Peyer's patch (tissue), 4 donors: Measurements from ENCODE around the gene ARHGEF12. TPM values are rescaled to one million over a fixed set of nuclear protein-coding genes. Genes with fewer than 3 reads are reported as not detected.

Source experiments
- DNase-seq, 3 donors: peaks; one replicate each; pipeline ENCODE4 v3.0.0-alpha.2; 2017 to 2019
- H3K27ac ChIP-seq, 4 donors: fragments of 200-600 bp; sonication (generic); one replicate each; pipeline ENCODE4 v1.5.1; 2016 to 2019
- H3K27me3 ChIP-seq, 2 donors: fragments of 200-600 bp; sonication (generic); one replicate each; pipeline ENCODE4 v1.5.1; 2019
- H3K36me3 ChIP-seq, 3 donors: fragments of 200-600 bp; sonication (generic); one replicate each; pipeline ENCODE4 v1.5.1; 2016 to 2019
- H3K4me1 ChIP-seq, 4 donors: fragments of 200-600 bp; sonication (generic); one replicate each; pipeline ENCODE4 v1.5.1; 2016 to 2019
- H3K4me3 ChIP-seq, 4 donors: fragments of 200-600 bp; sonication (generic); 1 replicate in 3 of 4; 2 replicates in 1 of 4; pipeline ENCODE4 v1.5.1; 2016 to 2019; ENCODE audit warnings: mild to moderate bottlenecking in 1 of 4
- H3K9me3 ChIP-seq, 4 donors: fragments of 200-600 bp; sonication (generic); one replicate each; pipeline ENCODE4 v1.5.1; 2016 to 2019; ENCODE audit warnings: mild to moderate bottlenecking in 1 of 4
- CTCF ChIP-seq, 6 experiments: fragments of 450-650 bp in 4 of 6; fragments of 200-600 bp in 2 of 6; sonication (generic) in 1 of 6; IDR thresholded peaks; one replicate each; pipeline ENCODE4 v1.5.1; 2017 to 2019; ENCODE audit warnings: antibody characterized with exemption in 6 of 6, mild to moderate bottlenecking in 3 of 6, moderate library complexity in 1 of 6
- POLR2A ChIP-seq, 2 donors: fragments of 450-650 bp; IDR thresholded peaks; one replicate each; pipeline ENCODE4 v1.5.1; 2017; ENCODE audit warnings: antibody characterized with exemption in 2 of 2, mild to moderate bottlenecking in 2 of 2, moderate library complexity in 2 of 2
- total RNA-seq, 4 donors: library from RNA; depleted of rRNA; stranded (reverse); fragments of >200 nt; gene quantifications; one replicate each; pipeline ENCODE4 v1.1.0, GENCODE V29; 2016

Gene ARHGEF12
- total RNA-seq, 4 donors from 2014 or later, result 102 to 122 (median 107) TPM

GRCh38 chr11:120372296-120372695 is 36.1 kb downstream of the ARHGEF12 start:
- no peak overlapping the region for H3K4me3 ChIP-seq
- no peaks in the 10 kb centered on the region for H3K36me3 ChIP-seq
- H3K9me3 ChIP-seq, result no peaks in the 10 kb centered on the region
- H3K4me1 ChIP-seq, result peaks cover 0 to 17% (median 0%) of the 10 kb centered on the region in 4 donors
- H3K27me3 ChIP-seq, result no peaks in the 10 kb centered on the region
- DNase-seq, result no peak
- TF ChIP-seq POLR2A (IDR thresholded peaks at IDR 0.05) (no peak), CTCF (IDR thresholded peaks at IDR 0.05) (no peak)
- peak overlapping the region in 1 of 4 donors; percentile 36 for H3K27ac ChIP-seq

- Histone ChIP-seq H3K9me3 (no peaks in the 10 kb centered on the region), H3K27me3 (no peaks in the 10 kb centered on the region), H3K27ac (no peak overlapping the region)
Observed at GRCh38 chr11:120375076-120375475, 38.9 kb downstream of the ARHGEF12 start.

GRCh38 chr11:120376547-120377182 is 40.5 kb downstream of the ARHGEF12 start:
- H3K4me1 ChIP-seq, result peaks cover 0 to 9% (median 0%) of the 10 kb centered on the region in 4 donors
- no peaks in the 10 kb centered on the region for H3K27me3 ChIP-seq
- DNase-seq, result no peak
- TF ChIP-seq POLR2A (IDR thresholded peaks at IDR 0.05) (no peak), CTCF (IDR thresholded peaks at IDR 0.05) (no peak)
- H3K9me3 ChIP-seq, result no peaks in the 10 kb centered on the region
- no peaks in the 10 kb centered on the region for H3K36me3 ChIP-seq
- no peak overlapping the region for H3K4me3 ChIP-seq
- no peak overlapping the region for H3K27ac ChIP-seq

More at GRCh38 chr11:120375076-120375475, 38.9 kb downstream of the ARHGEF12 start:
- peaks cover 0 to 17% (median 0%) of the 10 kb centered on the region in 4 donors for H3K4me1 ChIP-seq
- no peak overlapping the region for H3K4me3 ChIP-seq
- DNase-seq, result no peak
- no peak for TF ChIP-seq POLR2A (IDR thresholded peaks at IDR 0.05)
- no peak for TF ChIP-seq CTCF (IDR thresholded peaks at IDR 0.05)
- no peaks in the 10 kb centered on the region for H3K36me3 ChIP-seq

GRCh38 chr11:120378474-120378873 is 42.3 kb downstream of the ARHGEF12 start:
- Histone ChIP-seq H3K27ac (no peak overlapping the region), H3K27me3 (no peaks in the 10 kb centered on the region), H3K9me3 (no peaks in the 10 kb centered on the region), H3K36me3 (no peaks in the 10 kb centered on the region), H3K4me3 (no peak overlapping the region), H3K4me1 (no peaks in the 10 kb centered on the region)
- no peak for TF ChIP-seq CTCF (IDR thresholded peaks at IDR 0.05)
- TF ChIP-seq POLR2A (IDR thresholded peaks at IDR 0.05), result no peak
- DNase-seq, result no peak

- Histone ChIP-seq H3K4me3 (no peak overlapping the region), H3K36me3 (no peaks in the 10 kb centered on the region), H3K4me1 (peaks cover 0 to 7% (median 0%) of the 10 kb centered on the region in 4 donors), H3K27me3 (no peaks in the 10 kb centered on the region), H3K27ac (no peak overlapping the region), H3K9me3 (no peaks in the 10 kb centered on the region)
- TF ChIP-seq POLR2A (IDR thresholded peaks at IDR 0.05) (no peak), CTCF (IDR thresholded peaks at IDR 0.05) (no peak)
- DNase-seq, result no peak
Observed at GRCh38 chr11:120381401-120381800, 45.2 kb downstream of the ARHGEF12 start.
